ENCODE measurements around the gene FRMD5. TPM values are rescaled to one million over a fixed set of nuclear protein-coding genes. Genes with fewer than 3 reads are reported as not detected.
A peak's percentile ranks its signal among the peaks of the same experiment; 100 is the strongest.

Gene FRMD5
- total RNA-seq, 4 donors from 2014 or later, result 0.40 to 1.5 (median 1.1) TPM; not detected in 1

DNA sequence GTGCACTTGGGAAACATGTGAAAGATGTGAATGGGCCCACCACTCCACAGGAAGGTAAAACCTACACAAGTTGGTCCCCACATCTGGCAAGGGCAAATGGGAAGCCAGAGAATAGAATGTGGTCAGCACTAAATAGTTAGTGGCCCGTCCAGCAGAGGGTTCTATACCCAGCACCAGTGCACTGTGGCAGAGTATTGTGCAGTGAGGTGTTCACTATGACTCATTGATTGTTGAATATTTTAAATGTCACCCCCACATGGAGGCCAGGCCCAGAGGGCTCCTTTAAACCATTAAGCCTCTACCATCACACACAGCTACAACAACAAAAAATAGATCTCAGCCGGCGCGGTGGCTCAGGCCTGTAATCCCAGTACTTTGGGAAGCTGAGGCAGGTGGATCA is 11.7 kb downstream of the FRMD5 start:
- 86 to 100% methylated on average over 1 to 4 of the region's 4 CpGs for WGBS, 2 donors (ENCODE audit: low coverage in 1 of 2)
- intact Hi-C loops (cut with DNase I; ENCODE audit: low total_unique reads) (no loop called here), in situ Hi-C loops (cut with MboI; ENCODE audit: low pct_ligation_motif_present in 1 of 4, low pct_unique_long_range_greater_than_20kb in 1 of 4, low sequenced_read_pairs in 3 of 4) (no loop called here)

DNA sequence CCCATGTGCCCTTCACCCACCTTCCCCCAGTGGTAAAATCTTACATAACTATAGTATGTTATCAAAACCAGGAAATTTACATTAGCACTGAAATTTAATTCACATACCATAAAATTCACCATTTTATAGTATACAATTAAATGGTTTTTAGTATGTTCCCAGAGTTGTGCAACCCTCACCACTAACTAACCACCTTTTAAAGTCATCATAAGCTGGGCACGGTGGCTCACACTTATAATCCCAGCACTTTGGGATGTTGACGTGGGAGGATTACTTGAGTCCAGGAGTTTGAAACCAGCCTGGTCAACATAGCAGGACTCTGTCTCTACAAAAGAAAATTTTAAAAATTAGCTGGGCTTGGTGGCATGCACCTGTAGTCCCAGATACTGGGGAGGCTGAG is 13.7 kb downstream of the FRMD5 start:
- Histone ChIP-seq H3K27ac (no peak overlapping the region), H3K27me3 (no peaks in the 10 kb centered on the region), H3K9me3 (no peaks in the 10 kb centered on the region), H3K4me3 (no peak overlapping the region), H3K4me1 (peaks cover 0 to 3% (median 0%) of the 10 kb centered on the region in 4 donors), H3K36me3 (no peaks in the 10 kb centered on the region)
- peak; percentile 51 for DNase-seq
- intact Hi-C loops (cut with DNase I; ENCODE audit: low total_unique reads) (no loop called here), in situ Hi-C loops (cut with MboI; ENCODE audit: low pct_ligation_motif_present in 1 of 4, low pct_unique_long_range_greater_than_20kb in 1 of 4, low sequenced_read_pairs in 3 of 4) (no loop called here)
- TF ChIP-seq POLR2A (IDR thresholded peaks at IDR 0.05) (no peak), POLR2AphosphoS5 (IDR thresholded peaks at IDR 0.05) (no peak), EP300 (IDR thresholded peaks at IDR 0.05; ENCODE audit: low read depth) (no peak)
- TF ChIP-seq, protein P1, sequence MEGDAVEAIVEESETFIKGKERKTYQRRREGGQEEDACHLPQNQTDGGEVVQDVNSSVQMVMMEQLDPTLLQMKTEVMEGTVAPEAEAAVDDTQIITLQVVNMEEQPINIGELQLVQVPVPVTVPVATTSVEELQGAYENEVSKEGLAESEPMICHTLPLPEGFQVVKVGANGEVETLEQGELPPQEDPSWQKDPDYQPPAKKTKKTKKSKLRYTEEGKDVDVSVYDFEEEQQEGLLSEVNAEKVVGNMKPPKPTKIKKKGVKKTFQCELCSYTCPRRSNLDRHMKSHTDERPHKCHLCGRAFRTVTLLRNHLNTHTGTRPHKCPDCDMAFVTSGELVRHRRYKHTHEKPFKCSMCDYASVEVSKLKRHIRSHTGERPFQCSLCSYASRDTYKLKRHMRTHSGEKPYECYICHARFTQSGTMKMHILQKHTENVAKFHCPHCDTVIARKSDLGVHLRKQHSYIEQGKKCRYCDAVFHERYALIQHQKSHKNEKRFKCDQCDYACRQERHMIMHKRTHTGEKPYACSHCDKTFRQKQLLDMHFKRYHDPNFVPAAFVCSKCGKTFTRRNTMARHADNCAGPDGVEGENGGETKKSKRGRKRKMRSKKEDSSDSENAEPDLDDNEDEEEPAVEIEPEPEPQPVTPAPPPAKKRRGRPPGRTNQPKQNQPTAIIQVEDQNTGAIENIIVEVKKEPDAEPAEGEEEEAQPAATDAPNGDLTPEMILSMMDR (IDR thresholded peaks at IDR 0.05), result no peak
- WGBS, 2 donors (ENCODE audit: low coverage in 1 of 2), result 23 to 44% methylated on average over 2 of the region's 2 CpGs

More for the DNA sequence above, 11.7 kb downstream of the FRMD5 start:
- Histone ChIP-seq H3K36me3 (no peaks in the 10 kb centered on the region), H3K4me3 (no peak overlapping the region), H3K4me1 (peaks cover 0 to 3% (median 0%) of the 10 kb centered on the region in 4 donors), H3K27ac (no peak overlapping the region), H3K27me3 (no peaks in the 10 kb centered on the region), H3K9me3 (no peaks in the 10 kb centered on the region)
- DNase-seq, result no peak
- TF ChIP-seq POLR2AphosphoS5 (IDR thresholded peaks at IDR 0.05), result no peak
- TF ChIP-seq EP300 (IDR thresholded peaks at IDR 0.05; ENCODE audit: low read depth), result no peak
- TF ChIP-seq, protein P1 (IDR thresholded peaks at IDR 0.05), result no peak
- TF ChIP-seq POLR2A (IDR thresholded peaks at IDR 0.05), result no peak

DNA sequence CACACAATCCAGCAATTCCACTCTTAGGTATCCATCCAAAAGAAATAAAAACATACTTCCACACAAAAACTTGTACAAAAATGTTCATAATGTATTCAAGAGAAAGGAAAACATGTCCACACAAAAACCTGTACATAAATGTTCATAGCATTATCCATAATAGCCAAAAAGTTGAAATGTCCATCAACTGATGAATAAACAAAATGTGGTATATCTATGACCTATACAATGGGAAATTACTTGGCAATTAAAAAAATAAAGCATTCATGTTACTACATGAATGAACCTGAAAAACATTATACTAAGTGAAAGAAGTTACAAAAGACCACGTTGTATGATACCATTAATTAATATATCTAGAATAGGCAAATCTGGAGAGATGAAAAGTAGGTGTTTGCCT is 17.9 kb downstream of the FRMD5 start:
- no peak for DNase-seq
- WGBS, 2 donors (ENCODE audit: low coverage in 1 of 2), result 67 to 73% methylated on average over 1 of the region's 1 CpG
- intact Hi-C loops (cut with DNase I; ENCODE audit: low total_unique reads), result no loop called here
- Histone ChIP-seq H3K4me3 (no peak overlapping the region), H3K27me3 (no peaks in the 10 kb centered on the region), H3K36me3 (no peaks in the 10 kb centered on the region), H3K9me3 (no peaks in the 10 kb centered on the region), H3K27ac (no peak overlapping the region), H3K4me1 (peaks cover 0 to 3% (median 0%) of the 10 kb centered on the region in 4 donors)
- TF ChIP-seq, protein P1 (IDR thresholded peaks at IDR 0.05), result no peak
- TF ChIP-seq POLR2AphosphoS5 (IDR thresholded peaks at IDR 0.05) (no peak), EP300 (IDR thresholded peaks at IDR 0.05; ENCODE audit: low read depth) (no peak), POLR2A (IDR thresholded peaks at IDR 0.05) (no peak)
- in situ Hi-C loops (cut with MboI; ENCODE audit: low pct_ligation_motif_present in 1 of 4, low pct_unique_long_range_greater_than_20kb in 1 of 4, low sequenced_read_pairs in 3 of 4), result no loop called here

DNA sequence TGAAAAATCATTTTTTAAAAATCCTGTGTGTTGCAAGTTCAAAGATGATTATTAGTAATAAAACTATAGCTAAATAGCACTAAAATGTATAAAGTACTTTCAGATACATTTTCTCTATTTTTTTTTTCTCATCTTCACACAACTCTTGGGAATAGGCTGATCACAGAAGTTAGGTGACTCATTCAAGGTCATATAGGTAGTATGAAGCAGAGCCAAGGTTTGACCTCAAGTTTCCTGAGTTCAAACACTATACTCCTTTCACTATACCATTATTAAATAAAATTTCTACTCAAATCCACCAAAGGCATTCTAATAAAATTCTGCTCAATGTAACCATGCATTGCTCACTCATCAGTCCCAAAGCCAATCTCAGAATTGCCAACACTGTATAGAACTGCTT is 21.3 kb downstream of the FRMD5 start:
- intact Hi-C loops (cut with DNase I; ENCODE audit: low total_unique reads) (no loop called here), in situ Hi-C loops (cut with MboI; ENCODE audit: low pct_ligation_motif_present in 1 of 4, low pct_unique_long_range_greater_than_20kb in 1 of 4, low sequenced_read_pairs in 3 of 4) (no loop called here)

More for the DNA sequence above, 21.3 kb downstream of the FRMD5 start:
- no peak overlapping the region for H3K4me3 ChIP-seq
- TF ChIP-seq POLR2AphosphoS5 (IDR thresholded peaks at IDR 0.05), result no peak
- TF ChIP-seq POLR2A (IDR thresholded peaks at IDR 0.05), result no peak
- TF ChIP-seq EP300 (IDR thresholded peaks at IDR 0.05; ENCODE audit: low read depth), result no peak
- TF ChIP-seq, protein P1 (IDR thresholded peaks at IDR 0.05), result no peak
- no peaks in the 10 kb centered on the region for H3K4me1 ChIP-seq
- no peak overlapping the region for H3K27ac ChIP-seq
- no peak for DNase-seq
- no peaks in the 10 kb centered on the region for H3K27me3 ChIP-seq
- H3K36me3 ChIP-seq, result no peaks in the 10 kb centered on the region
- H3K9me3 ChIP-seq, result no peaks in the 10 kb centered on the region
